NCI-H2029 (cell line): ENCODE data around the gene SPARC.
"Not testable (repeated sequence)": the region's sequence is repeated elsewhere in the genome, so short reads cannot be mapped to it uniquely, and the experiment has no call there.

Experiments
- DNase-seq: peaks from one replicate; lab custom pipeline; 2025; lab: John Stamatoyannopoulos, UW

SPARC gene

GRCh38 chr5:151686674-151687407 lies at the start of gene SPARC:
SPARC (minus strand) TSS chr5:151686915; CDS start chr5:151676188, 10,727 bp downstream.
- no peak for DNase-seq

- DNase-seq = no peak
Observed at GRCh38 chr5:151735646-151736045, 48.9 kb upstream of the SPARC start.

- DNase-seq = no peak
Observed at GRCh38 chr5:151734064-151734408, 47.3 kb upstream of the SPARC start.

- DNase-seq = no peak
Observed at GRCh38 chr5:151733358-151734063, 46.8 kb upstream of the SPARC start.

GRCh38 chr5:151730381-151730780 lies 43.7 kb upstream of the SPARC start:
- DNase-seq = no peak

GRCh38 chr5:151729597-151729996 lies 42.9 kb upstream of the SPARC start:
- not testable (repeated sequence) for DNase-seq

- DNase-seq = no peak
Observed at GRCh38 chr5:151724360-151724759, 37.6 kb upstream of the SPARC start.

GRCh38 chr5:151722546-151722945 lies 35.8 kb upstream of the SPARC start:
- no peak for DNase-seq

- no peak for DNase-seq
Observed at GRCh38 chr5:151721812-151722391, 35.2 kb upstream of the SPARC start.

- DNase-seq = no peak
Observed at GRCh38 chr5:151721087-151721646, 34.5 kb upstream of the SPARC start.

GRCh38 chr5:151720215-151720614 lies 33.5 kb upstream of the SPARC start:
- DNase-seq = no peak

- peak; percentile 17 for DNase-seq
Observed at GRCh38 chr5:151719228-151720000, 32.7 kb upstream of the SPARC start.

GRCh38 chr5:151718646-151719045 lies 31.9 kb upstream of the SPARC start:
- DNase-seq = no peak

GRCh38 chr5:151718153-151718552 lies 31.4 kb upstream of the SPARC start:
- no peak for DNase-seq

GRCh38 chr5:151717416-151717815 lies 30.7 kb upstream of the SPARC start:
- no peak for DNase-seq

- no peak for DNase-seq
Observed at GRCh38 chr5:151709109-151709735, 22.5 kb upstream of the SPARC start.

- no peak for DNase-seq
Observed at GRCh38 chr5:151708126-151708525, 21.4 kb upstream of the SPARC start.

GRCh38 chr5:151707567-151707966 lies 20.9 kb upstream of the SPARC start:
- no peak for DNase-seq

- no peak for DNase-seq
Observed at GRCh38 chr5:151706906-151707305, 20.2 kb upstream of the SPARC start.

- no peak for DNase-seq
Observed at GRCh38 chr5:151703780-151704179, 17.1 kb upstream of the SPARC start.

- no peak for DNase-seq
Observed at GRCh38 chr5:151703227-151703626, 16.5 kb upstream of the SPARC start.

GRCh38 chr5:151700820-151701219 lies 14.1 kb upstream of the SPARC start:
- DNase-seq = no peak
